HG03025 (cell line): ENCODE data around the gene NLE1.
"Not testable (repeated sequence)": the region's sequence is repeated elsewhere in the genome, so short reads cannot be mapped to it uniquely, and the experiment has no call there.

Experiments
- ATAC-seq: cut with Tn5 transposase; IDR thresholded peaks from one replicate; pipeline ENCODE4 v1.9.1; 2021; ENCODE audit warnings: mild to moderate bottlenecking, moderate library complexity; ENCODE audit not compliant: unreplicated experiment, low FRiP score

The NLE1 gene

GRCh38 chr17:35130392-35130791 lies 11.7 kb downstream of the NLE1 start:
- no peak for ATAC-seq

DNA sequence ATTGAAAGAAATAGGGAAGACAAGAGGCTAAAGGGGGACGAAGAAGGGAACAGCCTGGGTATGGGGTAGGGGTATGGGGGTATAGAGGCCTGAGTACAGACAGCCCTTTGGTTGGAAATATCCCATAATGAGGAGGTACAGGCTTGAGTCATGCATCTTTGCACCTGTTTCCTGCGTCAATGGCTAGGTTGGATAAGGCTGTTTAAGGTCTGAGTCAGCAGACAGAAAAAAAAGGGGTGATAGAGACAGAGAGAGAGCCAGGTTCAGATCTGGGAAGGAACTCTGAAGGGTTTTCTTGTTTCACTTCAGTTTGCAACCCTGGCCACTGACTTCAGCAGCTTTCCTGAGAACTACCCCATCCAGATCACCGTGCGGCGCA lies 12.1 kb downstream of the NLE1 start:
- no peak for ATAC-seq

DNA sequence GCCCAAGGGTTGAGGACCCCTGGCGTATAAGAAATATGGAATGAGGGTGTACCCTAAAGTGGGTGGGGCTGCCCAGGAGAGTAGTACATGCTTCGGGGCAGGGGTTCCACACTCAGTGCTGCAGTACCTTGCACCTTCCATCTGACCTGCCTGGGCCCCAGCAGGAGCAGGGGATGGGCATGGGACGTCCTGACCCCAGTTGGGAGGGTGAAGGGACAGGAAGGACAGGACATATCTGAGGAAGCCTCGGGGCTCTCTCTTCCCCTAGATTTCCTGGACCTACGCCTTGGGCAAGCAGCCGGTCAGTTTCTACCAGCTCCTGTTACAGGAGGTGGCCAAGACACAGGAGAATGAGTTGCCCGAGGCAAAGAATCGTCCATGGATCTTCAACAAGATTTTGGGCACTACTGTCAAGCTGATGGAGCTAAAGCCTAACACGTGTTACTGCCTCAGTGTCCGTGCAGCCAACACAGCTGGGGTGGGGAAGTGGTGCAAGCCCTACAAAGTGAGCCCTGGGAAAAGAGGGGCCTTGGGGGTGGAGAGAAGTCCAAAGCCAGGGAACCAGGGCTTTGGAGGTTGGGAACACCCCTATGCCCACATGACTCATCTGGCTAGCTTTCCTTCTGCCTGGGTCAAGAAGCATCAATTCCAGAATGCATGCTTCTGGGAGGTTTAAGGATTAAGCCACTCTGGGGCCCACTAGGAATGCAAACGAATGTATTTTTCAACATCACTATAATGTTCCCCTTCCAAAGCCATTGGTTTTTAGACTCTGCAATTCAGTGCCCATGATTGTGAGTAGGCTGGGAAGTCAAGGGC lies 12.7 kb downstream of the NLE1 start:
- no peak for ATAC-seq

DNA sequence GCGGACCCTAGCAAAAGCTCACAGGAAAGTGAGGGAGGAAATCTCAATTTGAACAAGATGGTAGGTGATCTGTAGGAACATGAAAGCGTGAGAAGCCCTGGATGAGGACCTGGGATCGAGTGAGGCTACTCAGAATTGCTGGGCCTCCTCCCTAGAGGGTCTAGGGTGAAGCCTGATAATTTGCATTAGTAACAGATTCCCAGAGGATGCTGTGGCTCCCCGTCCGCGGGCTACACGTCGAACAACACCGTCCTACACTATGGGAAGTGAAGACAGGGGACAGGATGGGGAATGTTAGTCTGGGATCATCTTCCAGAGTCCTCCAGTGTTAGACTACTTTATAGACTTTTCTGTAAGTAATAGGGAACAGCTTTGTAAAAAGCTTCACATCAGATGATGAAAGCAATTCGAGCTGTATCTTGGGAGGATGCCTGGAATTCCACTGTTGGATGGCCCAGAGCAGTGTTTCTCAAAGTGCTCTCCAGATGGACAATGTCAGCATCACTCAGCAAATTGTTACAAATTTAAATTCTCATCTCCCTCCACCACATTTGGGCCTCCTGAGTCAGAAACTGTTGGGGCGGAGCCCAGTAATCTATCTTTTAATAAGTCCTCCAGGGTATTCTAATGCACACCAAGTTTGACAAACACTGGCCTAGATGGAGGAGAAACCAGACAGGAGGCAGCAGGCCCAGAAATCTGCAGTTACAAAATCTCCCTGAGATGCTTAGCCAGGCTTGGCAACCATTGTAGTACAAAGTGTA lies 14.2 kb downstream of the NLE1 start:
- ATAC-seq = no peak

DNA sequence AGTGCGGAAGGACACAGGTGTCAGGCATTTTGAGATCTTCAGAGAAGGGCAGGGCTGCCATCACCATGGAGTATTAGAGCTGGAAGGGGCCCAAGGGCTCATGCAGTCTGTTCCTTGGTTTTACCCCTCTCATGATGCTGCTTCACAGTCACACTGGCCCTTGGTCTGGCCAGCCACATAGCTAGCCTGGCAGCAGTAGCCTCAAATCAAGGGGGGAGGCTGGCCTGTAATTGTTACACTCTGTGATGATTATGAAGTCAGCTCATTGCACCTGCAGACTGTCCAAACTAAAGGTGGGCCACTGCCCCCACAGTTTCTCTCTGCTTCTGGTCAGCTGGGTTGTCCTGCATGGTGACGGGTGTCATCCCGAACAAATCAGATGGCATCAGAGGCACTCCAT lies 20.8 kb downstream of the NLE1 start, which contains the start of gene FNDC8:
Gene FNDC8 (plus strand): TSS at position 301 of the 400 bp plus-strand sequence. CDS start 79 bp downstream, at position 380.
- no peak for ATAC-seq

GRCh38 chr17:35119370-35120165 lies 22.5 kb downstream of the NLE1 start, which contains the start of gene RAD51D:
Gene RAD51D, minus strand, starts transcription at chr17:35119860. Its CDS starts 247 bp downstream, at chr17:35119613.
- peak; percentile 77 for ATAC-seq

GRCh38 chr17:35117984-35118383 lies 24.1 kb downstream of the NLE1 start:
- ATAC-seq = no peak

GRCh38 chr17:35116845-35117244 lies 25.3 kb downstream of the NLE1 start:
- no peak for ATAC-seq

DNA sequence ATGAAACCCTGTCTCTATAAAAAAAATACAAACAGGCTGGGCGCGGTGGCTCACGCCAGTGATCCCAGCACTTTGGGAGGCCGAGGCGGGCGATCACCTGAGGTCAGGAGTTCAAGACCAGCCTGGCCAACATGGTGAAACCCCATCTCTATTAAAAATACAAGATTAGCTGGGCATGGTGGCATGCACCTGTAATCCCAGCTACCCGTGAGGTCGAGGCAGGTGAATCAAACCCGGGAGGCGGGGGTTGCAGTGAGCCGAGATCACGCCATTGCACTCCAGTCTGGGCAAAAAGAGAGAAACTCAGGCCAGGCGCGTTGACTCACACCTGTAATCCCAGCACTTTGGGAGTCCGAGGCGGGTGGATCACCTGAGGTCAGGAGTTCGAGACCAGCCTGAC lies 31.3 kb downstream of the NLE1 start:
- not testable (repeated sequence) for ATAC-seq

GRCh38 chr17:35104844-35105450 lies 37.2 kb downstream of the NLE1 start:
- no peak for ATAC-seq

DNA sequence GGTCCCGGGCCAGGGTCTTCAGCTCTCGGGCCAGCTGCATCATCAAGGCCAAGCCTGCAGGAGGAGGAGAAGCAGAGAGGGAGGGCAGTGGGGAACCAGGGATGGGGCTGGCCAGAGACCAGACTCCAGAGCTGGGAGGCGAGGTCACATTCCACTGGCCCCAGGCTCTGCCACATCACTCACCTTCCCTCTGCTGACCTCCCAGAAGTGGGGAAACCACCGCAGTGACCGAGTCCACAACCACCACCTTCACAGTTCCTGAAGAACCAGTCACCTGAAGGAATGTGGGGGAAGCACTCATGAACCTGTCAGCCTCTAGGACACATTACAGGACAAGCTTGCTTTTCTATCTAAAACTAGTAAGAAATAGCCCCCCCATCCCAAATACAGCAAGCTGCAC lies 38.8 kb downstream of the NLE1 start:
- ATAC-seq = no peak

DNA sequence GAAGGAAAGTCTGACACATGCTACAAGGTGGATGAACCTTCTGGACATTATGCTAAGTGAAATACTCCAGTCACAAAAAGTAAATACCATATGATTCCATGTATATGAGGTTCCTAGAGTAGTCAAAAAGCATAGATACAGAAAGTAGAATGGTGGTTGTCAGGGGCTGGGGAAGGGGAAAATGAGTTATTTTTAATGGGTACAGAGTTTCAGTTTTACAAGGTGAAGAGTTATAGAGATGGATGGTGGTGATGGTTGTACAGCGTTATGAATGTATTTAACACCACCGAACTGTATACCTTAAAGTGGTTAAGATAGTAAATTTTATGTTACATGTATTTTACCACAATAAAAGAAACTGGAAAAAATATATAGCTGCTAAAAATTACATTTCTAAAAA lies 40.4 kb downstream of the NLE1 start:
- no peak for ATAC-seq

DNA sequence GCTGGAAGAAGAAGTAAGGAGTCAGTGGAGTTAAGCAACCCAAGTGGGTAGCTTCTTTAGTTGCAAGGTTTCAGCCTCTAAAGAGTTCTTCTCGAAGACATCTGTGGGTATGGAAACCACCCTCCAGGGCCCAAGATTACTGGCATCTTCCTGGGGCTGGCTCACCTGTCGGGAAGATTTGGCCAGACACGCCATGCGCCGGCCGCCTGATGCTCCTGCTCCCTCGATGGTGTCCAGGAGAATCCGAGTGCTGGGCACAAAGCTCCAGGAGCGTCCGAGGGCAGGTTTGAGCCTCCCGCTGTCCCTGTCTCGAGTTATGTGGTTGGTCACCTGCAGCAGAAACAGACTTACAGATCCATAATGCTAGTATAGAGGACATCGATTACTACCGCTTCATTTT lies 41.1 kb downstream of the NLE1 start:
- no peak for ATAC-seq

GRCh38 chr17:35099908-35100307 lies 42.2 kb downstream of the NLE1 start:
- no peak for ATAC-seq

- no peak for ATAC-seq
Observed at GRCh38 chr17:35097776-35098175, 44.3 kb downstream of the NLE1 start.

GRCh38 chr17:35095741-35096140 lies 46.4 kb downstream of the NLE1 start:
- no peak for ATAC-seq

- no peak for ATAC-seq
Observed at GRCh38 chr17:35094902-35095301, 47.2 kb downstream of the NLE1 start.

DNA sequence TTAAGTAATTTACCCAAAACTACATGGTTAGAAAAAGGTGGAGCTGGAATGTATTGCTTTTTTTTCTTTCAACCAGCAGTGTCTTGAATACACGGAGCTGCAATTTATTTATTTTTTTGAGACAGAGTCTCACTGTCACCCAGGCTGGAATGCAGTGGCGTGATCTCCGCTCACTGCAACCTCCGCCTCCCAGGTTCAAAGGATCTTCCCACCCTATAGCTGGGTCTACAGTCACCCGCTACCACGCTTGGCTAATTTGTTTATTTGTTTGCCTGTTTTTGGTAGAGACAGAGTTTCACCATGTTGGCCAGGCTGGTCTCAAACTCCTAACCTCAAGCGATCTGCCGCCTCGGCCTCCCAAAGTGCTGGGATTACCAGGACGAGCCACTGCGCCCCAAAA lies 51.4 kb downstream of the NLE1 start:
- not testable (repeated sequence) for ATAC-seq

GRCh38 chr17:35089586-35090296 lies 52.4 kb downstream of the NLE1 start:
- ATAC-seq = peak; percentile 10
